ENCODE results near the gene SLC25A23.

- TF ChIP-seq CTCF (IDR thresholded peaks at IDR 0.05; ENCODE audit: borderline replicate concordance, extremely low read depth, low read length, poor library complexity, severe bottlenecking) (no peak), EZH2 (IDR thresholded peaks at IDR 0.05; ENCODE audit: borderline replicate concordance, low read depth, low read length, severe bottlenecking) (no peak)
Observed at GRCh38 chr19:6458695-6459261, 814 bp downstream of the SLC25A23 start.
